C4-2B (cell line): ENCODE data around the gene PRKAG2.

ENCODE experiments used
- ZFX ChIP-seq: fragments of 450-650 bp; IDR thresholded peaks from 2 replicates; pipeline ENCODE4 v1.6.1; 2017
- TF ChIP-seq, protein P1 (sequence below): fragments of 450-650 bp; conservative IDR thresholded peaks from 2 replicates; pipeline ENCODE4 v1.5.1; 2017; ENCODE audit warnings: mild to moderate bottlenecking

- TF ChIP-seq, protein P1, sequence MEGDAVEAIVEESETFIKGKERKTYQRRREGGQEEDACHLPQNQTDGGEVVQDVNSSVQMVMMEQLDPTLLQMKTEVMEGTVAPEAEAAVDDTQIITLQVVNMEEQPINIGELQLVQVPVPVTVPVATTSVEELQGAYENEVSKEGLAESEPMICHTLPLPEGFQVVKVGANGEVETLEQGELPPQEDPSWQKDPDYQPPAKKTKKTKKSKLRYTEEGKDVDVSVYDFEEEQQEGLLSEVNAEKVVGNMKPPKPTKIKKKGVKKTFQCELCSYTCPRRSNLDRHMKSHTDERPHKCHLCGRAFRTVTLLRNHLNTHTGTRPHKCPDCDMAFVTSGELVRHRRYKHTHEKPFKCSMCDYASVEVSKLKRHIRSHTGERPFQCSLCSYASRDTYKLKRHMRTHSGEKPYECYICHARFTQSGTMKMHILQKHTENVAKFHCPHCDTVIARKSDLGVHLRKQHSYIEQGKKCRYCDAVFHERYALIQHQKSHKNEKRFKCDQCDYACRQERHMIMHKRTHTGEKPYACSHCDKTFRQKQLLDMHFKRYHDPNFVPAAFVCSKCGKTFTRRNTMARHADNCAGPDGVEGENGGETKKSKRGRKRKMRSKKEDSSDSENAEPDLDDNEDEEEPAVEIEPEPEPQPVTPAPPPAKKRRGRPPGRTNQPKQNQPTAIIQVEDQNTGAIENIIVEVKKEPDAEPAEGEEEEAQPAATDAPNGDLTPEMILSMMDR, result no peak
- TF ChIP-seq ZFX, result no peak
Measured at GRCh38 chr7:151786241-151786640, 90.7 kb downstream of the PRKAG2 start.
